ENCODE measurements around the gene HSD11B2. TPM values are rescaled to one million over a fixed set of nuclear protein-coding genes. Genes with fewer than 3 reads are reported as not detected.

Gene HSD11B2
- total RNA-seq, 1 donor from 2014 or later = not detected

GRCh38 chr16:67471758-67472384, 41.0 kb downstream of the HSD11B2 start:
- no peak for DNase-seq (ENCODE audit: low read depth in 2 of 2)

- DNase-seq (ENCODE audit: low read depth in 2 of 2) = no peak
These were observed 43.9 kb downstream of the HSD11B2 start for GRCh38 chr16:67474551-67475455.

- no peak for DNase-seq (ENCODE audit: low read depth in 2 of 2)
These were observed 47.1 kb downstream of the HSD11B2 start for GRCh38 chr16:67477960-67478554.

GRCh38 chr16:67480833-67481560, 50.1 kb downstream of the HSD11B2 start, which contains the start of gene ATP6V0D1:
Gene ATP6V0D1, minus strand, starts transcription at chr16:67481157. Its CDS starts 71 bp downstream, at chr16:67481086.
- DNase-seq (ENCODE audit: low read depth in 2 of 2) = peak; percentile 99

GRCh38 chr16:67481561-67482232, 50.8 kb downstream of the HSD11B2 start:
- peak; percentile 62 to 77 for DNase-seq (ENCODE audit: low read depth in 2 of 2)

- no peak for DNase-seq (ENCODE audit: low read depth in 2 of 2)
These were observed 51.5 kb downstream of the HSD11B2 start for GRCh38 chr16:67482233-67482924.

- DNase-seq (ENCODE audit: low read depth in 2 of 2) = no peak
These were observed 52.2 kb downstream of the HSD11B2 start, which contains the start of gene AGRP for GRCh38 chr16:67483150-67483549. Gene AGRP, minus strand, starts transcription at chr16:67483547. Its CDS starts 149 bp downstream, at chr16:67483398.

GRCh38 chr16:67483731-67484525, 53.0 kb downstream of the HSD11B2 start:
- DNase-seq (ENCODE audit: low read depth in 2 of 2) = no peak

GRCh38 chr16:67486805-67487204, 55.9 kb downstream of the HSD11B2 start:
- peak; percentile 72 to 80 for DNase-seq (ENCODE audit: low read depth in 2 of 2)

Other genes with a start within 250 kb of the HSD11B2 start
- 5.7 and 10.1 TPM in 2 replicates for gene MATCAP1, start 247.2 kb upstream of the HSD11B2 start, total RNA-seq
- 33.8 and 48.0 TPM in 2 replicates for gene EXOC3L1, start 241.0 kb upstream of the HSD11B2 start, total RNA-seq
- gene E2F4, start 239.0 kb upstream of the HSD11B2 start, total RNA-seq = 44.2 and 60.3 TPM in 2 replicates
- 0.44 and 0.99 TPM in 2 replicates for gene ELMO3, start 232.0 kb upstream of the HSD11B2 start, total RNA-seq
- gene TMEM208, start 204.0 kb upstream of the HSD11B2 start, total RNA-seq = 24.4 and 29.2 TPM in 2 replicates
- 12.0 and 23.4 TPM in 2 replicates for gene FHOD1, start 183.6 kb upstream of the HSD11B2 start, total RNA-seq
- 0.22 and 0.60 TPM in 2 replicates for gene SLC9A5, start 182.1 kb upstream of the HSD11B2 start, total RNA-seq
- 5.8 and 10.2 TPM in 2 replicates for gene PLEKHG4, start 151.6 kb upstream of the HSD11B2 start, total RNA-seq
- gene KCTD19, start 104.4 kb upstream of the HSD11B2 start, total RNA-seq = not detected in 2 replicates
- gene LRRC36, start 104.3 kb upstream of the HSD11B2 start, total RNA-seq = not detected in 2 replicates
- 0.22 TPM in 1 of 2 replicates, not detected in the other for gene TPPP3, start 37.6 kb upstream of the HSD11B2 start, total RNA-seq
- 2.6 and 3.5 TPM in 2 replicates for gene ZDHHC1, start 14.6 kb upstream of the HSD11B2 start, total RNA-seq
- gene ATP6V0D1, start 50.0 kb downstream of the HSD11B2 start, total RNA-seq = 92.1 and 95.2 TPM in 2 replicates
- not detected in 2 replicates for gene AGRP, start 52.4 kb downstream of the HSD11B2 start, total RNA-seq
- 20.7 and 23.4 TPM in 2 replicates for gene RIPOR1, start 97.7 kb downstream of the HSD11B2 start, total RNA-seq
- 17.2 and 24.8 TPM in 2 replicates for gene CTCF, start 131.4 kb downstream of the HSD11B2 start, total RNA-seq
- 0.44 and 0.79 TPM in 2 replicates for gene CARMIL2, start 214.0 kb downstream of the HSD11B2 start, total RNA-seq
- 8.3 and 10.5 TPM in 2 replicates for gene ACD, start 229.1 kb downstream of the HSD11B2 start, total RNA-seq
- gene PARD6A, start 229.8 kb downstream of the HSD11B2 start, total RNA-seq = 2.6 and 4.8 TPM in 2 replicates
- gene ENKD1, start 235.6 kb downstream of the HSD11B2 start, total RNA-seq = 7.0 and 8.5 TPM in 2 replicates
- 2.6 and 2.8 TPM in 2 replicates for gene C16orf86, start 235.7 kb downstream of the HSD11B2 start, total RNA-seq

Measured in lung microvascular endothelial cell (primary cell).